ENCODE results near the gene TEC.

DNA sequence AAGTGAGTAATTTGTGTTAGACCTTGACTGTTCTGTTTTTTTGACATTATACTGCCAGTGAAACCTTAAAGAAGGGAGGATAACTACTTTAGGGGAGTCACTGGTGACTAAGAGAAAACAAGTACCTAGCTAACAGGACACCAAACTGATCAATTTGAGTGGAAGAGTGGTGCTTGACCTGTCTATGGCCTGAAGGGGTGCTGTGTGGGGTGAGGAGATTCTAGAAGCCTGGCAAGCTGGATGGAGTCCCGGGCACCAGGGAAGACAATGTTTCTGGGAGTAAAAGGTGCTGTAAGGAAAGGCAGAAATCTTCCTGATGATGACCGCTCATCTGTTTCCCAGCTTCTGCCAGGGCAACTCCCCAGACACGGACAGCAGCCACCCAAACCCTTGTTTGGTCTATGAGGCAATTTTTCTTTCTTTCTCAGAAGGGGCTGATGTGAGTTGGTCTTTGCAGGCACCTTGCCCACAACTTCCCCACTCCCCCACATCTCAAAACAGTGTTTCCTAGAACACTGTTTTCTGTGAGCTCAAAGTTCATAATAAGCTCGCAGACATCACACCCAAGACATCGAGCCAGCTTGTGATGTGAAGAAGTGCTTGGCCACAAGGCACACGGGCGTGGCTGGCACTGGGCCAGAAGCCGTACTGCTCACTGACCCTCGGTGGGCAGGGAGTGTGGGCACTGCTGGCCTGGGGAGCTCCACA is 140.2 kb downstream of the TEC start:
- TF ChIP-seq, protein P1, sequence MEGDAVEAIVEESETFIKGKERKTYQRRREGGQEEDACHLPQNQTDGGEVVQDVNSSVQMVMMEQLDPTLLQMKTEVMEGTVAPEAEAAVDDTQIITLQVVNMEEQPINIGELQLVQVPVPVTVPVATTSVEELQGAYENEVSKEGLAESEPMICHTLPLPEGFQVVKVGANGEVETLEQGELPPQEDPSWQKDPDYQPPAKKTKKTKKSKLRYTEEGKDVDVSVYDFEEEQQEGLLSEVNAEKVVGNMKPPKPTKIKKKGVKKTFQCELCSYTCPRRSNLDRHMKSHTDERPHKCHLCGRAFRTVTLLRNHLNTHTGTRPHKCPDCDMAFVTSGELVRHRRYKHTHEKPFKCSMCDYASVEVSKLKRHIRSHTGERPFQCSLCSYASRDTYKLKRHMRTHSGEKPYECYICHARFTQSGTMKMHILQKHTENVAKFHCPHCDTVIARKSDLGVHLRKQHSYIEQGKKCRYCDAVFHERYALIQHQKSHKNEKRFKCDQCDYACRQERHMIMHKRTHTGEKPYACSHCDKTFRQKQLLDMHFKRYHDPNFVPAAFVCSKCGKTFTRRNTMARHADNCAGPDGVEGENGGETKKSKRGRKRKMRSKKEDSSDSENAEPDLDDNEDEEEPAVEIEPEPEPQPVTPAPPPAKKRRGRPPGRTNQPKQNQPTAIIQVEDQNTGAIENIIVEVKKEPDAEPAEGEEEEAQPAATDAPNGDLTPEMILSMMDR (IDR thresholded peaks at IDR 0.05): no peak
- no peak for TF ChIP-seq POLR2A (IDR thresholded peaks at IDR 0.05)
